Ascending aorta (tissue), 2 donors: ENCODE measurements around the gene QSER1. TPM values are rescaled to one million over a fixed set of nuclear protein-coding genes. Genes with fewer than 3 reads are reported as not detected.
"Not testable (repeated sequence)": the region's sequence is repeated elsewhere in the genome, so short reads cannot be mapped to it uniquely, and the experiment has no call there.

Source experiments
- DNase-seq, 2 donors: peaks; one replicate each; pipeline ENCODE4 v3.0.0-alpha.2; 2019; ENCODE audit warnings: low spot score in 2 of 2
- H3K27ac ChIP-seq, 2 donors: fragments of 200-600 bp; sonication (generic); one replicate each; pipeline ENCODE4 v1.5.1; 2016 to 2017; ENCODE audit warnings: mild to moderate bottlenecking in 1 of 2
- H3K27me3 ChIP-seq: fragments of 200-600 bp; sonication (generic); one replicate; pipeline ENCODE4 v1.5.1; 2017
- H3K36me3 ChIP-seq, 2 donors: fragments of 200-600 bp; sonication (generic); one replicate each; pipeline ENCODE4 v1.5.1; 2016
- H3K4me1 ChIP-seq, 2 donors: fragments of 200-600 bp; sonication (generic); one replicate each; pipeline ENCODE4 v1.5.1; 2016 to 2017; ENCODE audit warnings: mild to moderate bottlenecking in 1 of 2
- H3K4me3 ChIP-seq, 2 donors: fragments of 200-600 bp; sonication (generic); one replicate each; pipeline ENCODE4 v1.5.1; 2016 to 2017; ENCODE audit warnings: mild to moderate bottlenecking in 1 of 2
- H3K9me3 ChIP-seq, 2 donors: fragments of 200-600 bp; sonication (generic); one replicate each; pipeline ENCODE4 v1.5.1; 2016
- CTCF ChIP-seq, 3 experiments: fragments of 200-600 bp in 2 of 3; fragments of 450-650 bp in 1 of 3; sonication (generic) in 2 of 3; IDR thresholded peaks; one replicate each; pipeline ENCODE4 v1.5.1; 2016 to 2019; ENCODE audit warnings: antibody characterized with exemption in 3 of 3, mild to moderate bottlenecking in 1 of 3, moderate library complexity in 1 of 3
- intact Hi-C: fragments of 100-400 bp; cut with DNase I; formaldehyde crosslinking; loops from one replicate; pipeline ENCODE4 v1.15.1; 2023
- total RNA-seq: library from RNA; depleted of rRNA; stranded (reverse); fragments of >200 nt; gene quantifications from one replicate; pipeline ENCODE4 v1.1.0, GENCODE V29; 2016

Gene QSER1
- total RNA-seq, 1 donor from 2014 or later = 8.2 TPM

- intact Hi-C loops = no loop called here
- no peaks in the 10 kb centered on the region for H3K9me3 ChIP-seq
Measured at GRCh38 chr11:32919338-32919737, 26.7 kb downstream of the QSER1 start.

GRCh38 chr11:32920570-32920969, 28.0 kb downstream of the QSER1 start:
- DNase-seq = no peak
- Histone ChIP-seq H3K9me3 (no peaks in the 10 kb centered on the region), H3K4me1 (no peaks in the 10 kb centered on the region), H3K36me3 (peaks cover 0 to 2% of the 10 kb centered on the region in 2 donors), H3K27ac (no peak overlapping the region), H3K27me3 (no peaks in the 10 kb centered on the region), H3K4me3 (no peak overlapping the region)
- intact Hi-C loops = no loop called here
- no peak for TF ChIP-seq CTCF (IDR thresholded peaks at IDR 0.05)

More at GRCh38 chr11:32919338-32919737, 26.7 kb downstream of the QSER1 start:
- no peak for TF ChIP-seq CTCF (IDR thresholded peaks at IDR 0.05)
- no peak overlapping the region for H3K4me3 ChIP-seq
- H3K27me3 ChIP-seq = no peaks in the 10 kb centered on the region
- no peaks in the 10 kb centered on the region for H3K4me1 ChIP-seq
- DNase-seq = no peak
- no peak overlapping the region for H3K27ac ChIP-seq
- peaks cover 0 to 2% of the 10 kb centered on the region in 2 donors for H3K36me3 ChIP-seq

- no peak for TF ChIP-seq CTCF (IDR thresholded peaks at IDR 0.05)
- no peak for DNase-seq
- Histone ChIP-seq H3K4me1 (no peaks in the 10 kb centered on the region), H3K4me3 (no peak overlapping the region), H3K9me3 (no peaks in the 10 kb centered on the region), H3K36me3 (peaks cover 0 to 2% of the 10 kb centered on the region in 2 donors), H3K27ac (no peak overlapping the region), H3K27me3 (no peaks in the 10 kb centered on the region)
- intact Hi-C loops = no loop called here
Measured at GRCh38 chr11:32921204-32921603, 28.6 kb downstream of the QSER1 start.

- TF ChIP-seq CTCF (IDR thresholded peaks at IDR 0.05) = no peak
- peaks cover 28 to 44% of the 10 kb centered on the region in 2 donors for H3K36me3 ChIP-seq
Measured at GRCh38 chr11:32931606-32932005, 39.0 kb downstream of the QSER1 start.

GRCh38 chr11:32932196-32932595, 39.6 kb downstream of the QSER1 start:
- Histone ChIP-seq H3K27ac (no peak overlapping the region), H3K36me3 (peaks cover 28 to 46% of the 10 kb centered on the region in 2 donors), H3K4me3 (no peak overlapping the region), H3K27me3 (no peaks in the 10 kb centered on the region), H3K4me1 (no peaks in the 10 kb centered on the region), H3K9me3 (no peaks in the 10 kb centered on the region)
- intact Hi-C loops = no loop called here
- no peak for DNase-seq
- no peak for TF ChIP-seq CTCF (IDR thresholded peaks at IDR 0.05)

More at GRCh38 chr11:32931606-32932005, 39.0 kb downstream of the QSER1 start:
- Histone ChIP-seq H3K27me3 (no peaks in the 10 kb centered on the region), H3K27ac (no peak overlapping the region), H3K4me3 (no peak overlapping the region), H3K9me3 (no peaks in the 10 kb centered on the region), H3K4me1 (no peaks in the 10 kb centered on the region)
- intact Hi-C loops = no loop called here
- no peak for DNase-seq

GRCh38 chr11:32935462-32936029, 42.9 kb downstream of the QSER1 start:
- Histone ChIP-seq H3K36me3 (peaks cover 28 to 46% of the 10 kb centered on the region in 2 donors), H3K9me3 (no peaks in the 10 kb centered on the region), H3K27ac (no peak overlapping the region), H3K4me3 (no peak overlapping the region), H3K27me3 (no peaks in the 10 kb centered on the region), H3K4me1 (peaks cover 0 to 5% of the 10 kb centered on the region in 2 donors)
- TF ChIP-seq CTCF (IDR thresholded peaks at IDR 0.05) = no peak
- no peak for DNase-seq
- intact Hi-C loops = no loop called here

- not testable (repeated sequence) for H3K4me3 ChIP-seq
- H3K36me3 ChIP-seq = peaks cover 28 to 46% of the 10 kb centered on the region in 2 donors
Measured at GRCh38 chr11:32936178-32936577, 43.6 kb downstream of the QSER1 start.

GRCh38 chr11:32937283-32937682, 44.7 kb downstream of the QSER1 start:
- H3K27ac ChIP-seq, intact Hi-C loops, H3K4me1 ChIP-seq, H3K27me3 ChIP-seq, H3K4me3 ChIP-seq, H3K9me3 ChIP-seq, DNase-seq: not testable (repeated sequence)
- H3K36me3 ChIP-seq = peaks cover 20 to 38% of the 10 kb centered on the region in 2 donors

More at GRCh38 chr11:32936178-32936577, 43.6 kb downstream of the QSER1 start:
- H3K4me1 ChIP-seq, DNase-seq, H3K9me3 ChIP-seq, intact Hi-C loops, H3K27me3 ChIP-seq, H3K27ac ChIP-seq: not testable (repeated sequence)
